Measurements from ENCODE around the gene RASL10A.

DNA sequence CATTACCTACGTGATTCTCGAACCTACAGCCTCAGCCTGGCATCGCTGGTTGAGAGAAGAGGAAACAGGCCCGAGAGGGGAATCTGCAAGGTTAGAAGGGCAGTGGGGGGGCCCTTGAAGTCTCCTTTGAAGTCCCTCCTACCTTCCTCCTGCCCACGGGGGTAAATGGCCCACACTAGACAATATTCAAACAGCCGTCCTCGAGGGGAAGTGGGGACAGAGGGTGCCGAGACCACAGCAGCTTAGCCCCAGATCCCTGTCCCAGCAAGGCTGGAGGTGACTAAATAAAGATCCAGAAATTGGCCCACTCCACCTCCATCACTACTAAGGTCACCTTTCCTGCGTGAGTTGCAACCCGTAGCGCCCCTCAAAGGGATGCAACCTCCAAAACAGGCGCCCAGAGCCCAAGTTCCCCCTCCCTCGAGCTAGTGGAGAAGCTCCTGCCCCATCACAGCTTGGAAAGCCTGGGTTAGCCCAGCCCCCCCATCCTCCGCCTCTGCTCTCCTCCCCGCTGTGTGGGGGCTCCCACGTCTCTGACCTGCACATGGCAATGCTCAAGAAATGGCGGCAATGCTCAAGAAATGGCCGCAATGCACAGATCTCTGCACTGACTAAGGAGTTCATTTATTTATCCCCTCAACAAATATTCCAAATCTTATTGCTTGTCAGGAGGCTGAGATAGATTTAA lies 788 bp upstream of the RASL10A start:
- TF ChIP-seq, protein P1, sequence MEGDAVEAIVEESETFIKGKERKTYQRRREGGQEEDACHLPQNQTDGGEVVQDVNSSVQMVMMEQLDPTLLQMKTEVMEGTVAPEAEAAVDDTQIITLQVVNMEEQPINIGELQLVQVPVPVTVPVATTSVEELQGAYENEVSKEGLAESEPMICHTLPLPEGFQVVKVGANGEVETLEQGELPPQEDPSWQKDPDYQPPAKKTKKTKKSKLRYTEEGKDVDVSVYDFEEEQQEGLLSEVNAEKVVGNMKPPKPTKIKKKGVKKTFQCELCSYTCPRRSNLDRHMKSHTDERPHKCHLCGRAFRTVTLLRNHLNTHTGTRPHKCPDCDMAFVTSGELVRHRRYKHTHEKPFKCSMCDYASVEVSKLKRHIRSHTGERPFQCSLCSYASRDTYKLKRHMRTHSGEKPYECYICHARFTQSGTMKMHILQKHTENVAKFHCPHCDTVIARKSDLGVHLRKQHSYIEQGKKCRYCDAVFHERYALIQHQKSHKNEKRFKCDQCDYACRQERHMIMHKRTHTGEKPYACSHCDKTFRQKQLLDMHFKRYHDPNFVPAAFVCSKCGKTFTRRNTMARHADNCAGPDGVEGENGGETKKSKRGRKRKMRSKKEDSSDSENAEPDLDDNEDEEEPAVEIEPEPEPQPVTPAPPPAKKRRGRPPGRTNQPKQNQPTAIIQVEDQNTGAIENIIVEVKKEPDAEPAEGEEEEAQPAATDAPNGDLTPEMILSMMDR (conservative IDR thresholded peaks at IDR 0.05): no peak
- no peak for TF ChIP-seq EZH2 (IDR thresholded peaks at IDR 0.05; ENCODE audit: low read depth)

Measured in PC-9 (cell line).